ENCODE measurements around the gene ZC4H2. TPM values are rescaled to one million over a fixed set of nuclear protein-coding genes. Genes with fewer than 3 reads are reported as not detected.
"Not testable (repeated sequence)": the region's sequence is repeated elsewhere in the genome, so short reads cannot be mapped to it uniquely, and the experiment has no call there.

Gene ZC4H2
- total RNA-seq, 4 donors from 2014 or later = 0.70 to 3.9 (median 2.7) TPM

DNA sequence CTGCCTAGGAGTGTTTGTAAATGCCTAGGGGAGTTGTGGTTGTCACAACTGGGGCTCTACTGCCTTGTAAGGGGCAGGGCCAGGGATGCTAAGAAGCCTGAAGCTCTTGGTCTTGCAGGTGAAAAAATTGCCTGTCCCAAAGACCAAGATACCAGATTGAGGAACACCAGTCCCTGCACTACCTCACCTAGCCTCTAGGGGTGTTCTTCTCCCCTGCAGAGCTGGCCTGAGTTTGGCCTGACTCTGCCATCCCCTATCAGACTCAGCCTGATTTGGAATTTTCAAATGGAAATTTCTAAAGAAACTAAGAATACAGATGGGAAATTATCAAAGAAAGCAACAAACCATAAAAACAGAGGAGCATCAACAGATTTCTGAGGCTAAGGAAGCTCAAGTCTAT, 90.4 kb downstream of the ZC4H2 start:
- H3K27ac ChIP-seq = no peak overlapping the region
- no peak for ATAC-seq
- H3K9me3 ChIP-seq = no peaks in the 10 kb centered on the region
- no peak overlapping the region for H3K4me3 ChIP-seq
- H3K27me3 ChIP-seq = no peaks in the 10 kb centered on the region
- in situ Hi-C loops (cut with MboI; ENCODE audit: low sequenced_read_pairs in 4 of 4) = no loop called here
- DNase-seq = no peak
- intact Hi-C loops (cut with DNase I; ENCODE audit: low total_unique reads) = no loop called here
- TF ChIP-seq POLR2A (IDR thresholded peaks at IDR 0.05) = no peak
- TF ChIP-seq, protein P1, sequence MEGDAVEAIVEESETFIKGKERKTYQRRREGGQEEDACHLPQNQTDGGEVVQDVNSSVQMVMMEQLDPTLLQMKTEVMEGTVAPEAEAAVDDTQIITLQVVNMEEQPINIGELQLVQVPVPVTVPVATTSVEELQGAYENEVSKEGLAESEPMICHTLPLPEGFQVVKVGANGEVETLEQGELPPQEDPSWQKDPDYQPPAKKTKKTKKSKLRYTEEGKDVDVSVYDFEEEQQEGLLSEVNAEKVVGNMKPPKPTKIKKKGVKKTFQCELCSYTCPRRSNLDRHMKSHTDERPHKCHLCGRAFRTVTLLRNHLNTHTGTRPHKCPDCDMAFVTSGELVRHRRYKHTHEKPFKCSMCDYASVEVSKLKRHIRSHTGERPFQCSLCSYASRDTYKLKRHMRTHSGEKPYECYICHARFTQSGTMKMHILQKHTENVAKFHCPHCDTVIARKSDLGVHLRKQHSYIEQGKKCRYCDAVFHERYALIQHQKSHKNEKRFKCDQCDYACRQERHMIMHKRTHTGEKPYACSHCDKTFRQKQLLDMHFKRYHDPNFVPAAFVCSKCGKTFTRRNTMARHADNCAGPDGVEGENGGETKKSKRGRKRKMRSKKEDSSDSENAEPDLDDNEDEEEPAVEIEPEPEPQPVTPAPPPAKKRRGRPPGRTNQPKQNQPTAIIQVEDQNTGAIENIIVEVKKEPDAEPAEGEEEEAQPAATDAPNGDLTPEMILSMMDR (IDR thresholded peaks at IDR 0.05 in 4 of 5, conservative IDR thresholded peaks at IDR 0.05 in 1 of 5) = peak in 1 of 5 experiments; percentile 49
- no peaks in the 10 kb centered on the region for H3K36me3 ChIP-seq
- no peaks in the 10 kb centered on the region for H3K4me1 ChIP-seq

DNA sequence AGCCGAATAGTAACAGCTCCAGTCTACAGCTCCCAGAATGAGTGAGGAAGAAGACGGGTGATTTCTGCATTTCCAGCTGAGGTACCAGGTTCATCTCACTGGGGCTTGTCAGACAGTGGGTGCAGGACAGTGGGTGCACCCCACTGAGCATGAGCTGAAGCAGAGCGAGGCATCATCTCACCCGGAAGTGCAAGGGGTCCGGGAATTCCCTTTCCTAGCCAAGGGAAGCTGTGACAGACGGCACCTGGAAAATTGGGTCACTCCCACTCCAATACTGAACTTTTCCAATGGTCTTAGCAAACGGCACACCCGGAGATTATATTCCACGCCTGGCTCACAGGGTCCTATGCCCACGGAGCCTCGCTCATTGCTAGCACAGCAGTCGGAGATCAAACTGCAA, 97.5 kb downstream of the ZC4H2 start:
- DNase-seq; intact Hi-C loops (cut with DNase I; ENCODE audit: low total_unique reads); H3K27me3 ChIP-seq; ATAC-seq; H3K27ac ChIP-seq; H3K4me3 ChIP-seq; in situ Hi-C loops (cut with MboI; ENCODE audit: low sequenced_read_pairs in 4 of 4); H3K9me3 ChIP-seq; H3K4me1 ChIP-seq; H3K36me3 ChIP-seq: not testable (repeated sequence)

DNA sequence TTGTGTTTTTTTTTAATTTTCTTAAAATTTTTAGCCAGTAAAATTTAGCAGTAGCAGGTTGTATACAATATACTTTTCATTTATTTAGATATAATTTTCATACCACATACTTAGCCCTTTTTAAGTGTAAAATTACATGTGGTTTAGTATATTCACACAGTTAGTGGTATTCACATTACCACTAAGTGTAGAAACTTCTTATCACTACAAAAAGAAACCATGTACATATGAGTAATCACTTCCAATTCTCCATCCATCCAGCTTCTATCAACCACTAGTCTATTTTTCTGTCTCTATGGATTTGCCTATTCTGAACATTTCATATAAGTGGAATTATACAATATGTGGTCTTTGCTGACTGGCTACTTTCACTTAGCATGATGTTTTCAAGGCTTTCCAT, 109.0 kb downstream of the ZC4H2 start:
- no peak overlapping the region for H3K4me3 ChIP-seq
- no peaks in the 10 kb centered on the region for H3K9me3 ChIP-seq
- DNase-seq = no peak
- ATAC-seq = no peak
- intact Hi-C loops (cut with DNase I; ENCODE audit: low total_unique reads) = no loop called here
- H3K27ac ChIP-seq = no peak overlapping the region
- H3K4me1 ChIP-seq = no peaks in the 10 kb centered on the region
- peaks cover 0 to 3% (median 0%) of the 10 kb centered on the region in 3 donors for H3K27me3 ChIP-seq
- TF ChIP-seq, protein P1 (IDR thresholded peaks at IDR 0.05 in 4 of 5, conservative IDR thresholded peaks at IDR 0.05 in 1 of 5) = no peak
- no peak for TF ChIP-seq POLR2A (IDR thresholded peaks at IDR 0.05)
- H3K36me3 ChIP-seq = no peaks in the 10 kb centered on the region
- in situ Hi-C loops (cut with MboI; ENCODE audit: low sequenced_read_pairs in 4 of 4) = no loop called here

Other genes with a start within 250 kb of the ZC4H2 start
- gene ZC3H12B, start 58.4 kb upstream of the ZC4H2 start, total RNA-seq = under 1 TPM; 0.10 to 0.19 (median 0.14) TPM

Measured in gastrocnemius medialis (tissue), 4 donors.